ENCODE measurements around the gene GLIS1. TPM values are rescaled to one million over a fixed set of nuclear protein-coding genes. Genes with fewer than 3 reads are reported as not detected.

The GLIS1 gene
- total and polyA plus RNA-seq, 2 of the 8 experiments (the other 6 are each of a cell fraction or from before 2014, with no cell fraction given): 0.15 to 0.22 TPM

GRCh38 chr1:53677486-53677885 lies 61.5 kb downstream of the GLIS1 start:
- Histone ChIP-seq H3K18ac (ENCODE audit: extremely low read depth, low read length) (no peak overlapping the region), H3K4ac (replicated peaks; ENCODE audit: insufficient read length, low read depth, low read length) (no peak overlapping the region), H2AK5ac (ENCODE audit: low read depth, low read length) (no peak overlapping the region), H3K9me3 (ENCODE audit: insufficient read depth in 2 of 2, low read depth in 1 of 2, low read length in 1 of 2) (no peaks in the 10 kb centered on the region), H4K20me1 (replicated peaks in 1 of 2; ENCODE audit: control insufficient read depth in 1 of 2, insufficient read depth in 2 of 2, low read length in 2 of 2) (no peaks in the 10 kb centered on the region), H4K8ac (ENCODE audit: extremely low read depth, insufficient read depth, low read length) (no peak overlapping the region), H2BK20ac (ENCODE audit: low read length) (no peak overlapping the region), H2AFZ (ENCODE audit: low read length) (no peak overlapping the region), H3K4me2 (ENCODE audit: insufficient read depth in 1 of 2, low read depth in 2 of 2, low read length in 2 of 2) (no peak overlapping the region), H3K27ac (ENCODE audit: low read depth, low read length) (no peak overlapping the region), H4K5ac (ENCODE audit: insufficient read length, low read depth, low read length) (no peak overlapping the region), H4K91ac (replicated peaks; ENCODE audit: insufficient read length, low read length) (no peak overlapping the region), H3K23me2 (ENCODE audit: low read depth, low read length) (no peaks in the 10 kb centered on the region), H3K27me3 (replicated peaks in 1 of 4; ENCODE audit: control insufficient read depth in 3 of 4, extremely low read depth in 1 of 4, insufficient read depth in 3 of 4, low read length in 3 of 4) (peaks cover 0 to 7% (median 4%) of the 10 kb centered on the region in 4 experiments; a peak in 3 of 7 replicates), H2BK12ac (ENCODE audit: low read depth, low read length) (no peak overlapping the region), H3K56ac (replicated peaks; ENCODE audit: insufficient read length, low read depth, low read length) (no peak overlapping the region), H2BK15ac (ENCODE audit: low read length) (no peak overlapping the region), H3K36me3 (ENCODE audit: control insufficient read depth in 2 of 4, insufficient read depth in 4 of 4, low read length in 3 of 4) (no peaks in the 10 kb centered on the region), H2BK5ac (ENCODE audit: low read depth, low read length) (no peak overlapping the region), H3K79me2 (ENCODE audit: control insufficient read depth in 1 of 2, insufficient read depth in 2 of 2, low read length in 2 of 2) (no peaks in the 10 kb centered on the region), H3K4me1 (replicated peaks in 1 of 4; ENCODE audit: control insufficient read depth in 3 of 4, insufficient read depth in 4 of 4, low read length in 3 of 4) (peaks cover 4 to 9% (median 8%) of the 10 kb centered on the region in 4 experiments; a peak in 6 of 7 replicates), H3K9ac (replicated peaks in 1 of 4; ENCODE audit: extremely low read depth in 1 of 4, low read depth in 3 of 4, low read length in 3 of 4) (no peak overlapping the region), H2BK120ac (replicated peaks; ENCODE audit: low read depth, low read length) (no peak overlapping the region), H3K23ac (ENCODE audit: insufficient read length) (no peak overlapping the region), H3K79me1 (ENCODE audit: low read depth, low read length) (no peaks in the 10 kb centered on the region; the same call in 1 of the 2 replicates), H3K14ac (ENCODE audit: insufficient read length) (no peak overlapping the region), H3K4me3 (ENCODE audit: extremely low read depth in 1 of 4, insufficient read depth in 2 of 4, low read depth in 3 of 4, low read length in 4 of 4) (no peak overlapping the region)
- WGBS, 2 experiments (ENCODE audit: extremely low coverage in 1 of 2, insufficient coverage in 1 of 2, insufficient read length in 1 of 2, insufficient replicate concordance in 2 of 2, low coverage in 1 of 2, low lambda C conversion rate in 2 of 2, missing lambda C conversion rate in 1 of 2): 94% methylated on average over 15 of the region's 15 CpGs; no CpG with 5 or more reads in 1 of the 2 experiments
- CTCF ChIA-PET (ENCODE audit: partially characterized antibody): interaction anchor here (0.7 to 1.2 kb wide), 3 partner anchors 23 to 62 kb away, joined by 3 read pairs; no protein-coding TSS in a partner anchor
- DNase-seq (ENCODE audit: low read depth in 1 of 2, low spot score in 2 of 2) (no peak), FAIRE-seq (no peak)
- POLR2A ChIA-PET (ENCODE audit: partially characterized antibody): no interaction called here
- TF ChIP-seq BCL11A (IDR thresholded peaks at IDR 0.05; ENCODE audit: low read depth in 2 of 2, low read length in 2 of 2) (no peak), MAFK (IDR thresholded peaks at IDR 0.05; ENCODE audit: low read depth, low read length) (no peak), GTF2F1 (IDR thresholded peaks at IDR 0.05; ENCODE audit: borderline replicate concordance, low read depth, low read length) (no peak), EGR1 (IDR thresholded peaks at IDR 0.05; ENCODE audit: borderline replicate concordance, low read depth, low read length) (no peak), RFX5 (IDR thresholded peaks at IDR 0.05; ENCODE audit: borderline replicate concordance, low read depth, low read length) (no peak), YY1 (IDR thresholded peaks at IDR 0.05; ENCODE audit: low read depth, low read length) (no peak), NANOG (IDR thresholded peaks at IDR 0.05; ENCODE audit: insufficient read depth, low read depth, low read length, poor library complexity, severe bottlenecking) (no peak), SIN3A (conservative IDR thresholded peaks at IDR 0.05 in 1 of 2, IDR thresholded peaks at IDR 0.05 in 1 of 2; ENCODE audit: low read depth in 1 of 2, low read length in 2 of 2) (no peak), SAP30 (IDR thresholded peaks at IDR 0.05; ENCODE audit: insufficient read depth, insufficient replicate concordance, low read length) (no peak), KDM4A (IDR thresholded peaks at IDR 0.05; ENCODE audit: low read depth, low read length, severe bottlenecking) (no peak), POLR2AphosphoS5 (IDR thresholded peaks at IDR 0.05; ENCODE audit: low read depth, low read length) (no peak), USF2 (IDR thresholded peaks at IDR 0.05; ENCODE audit: low read length) (no peak), TCF12 (IDR thresholded peaks at IDR 0.05; ENCODE audit: low read depth, low read length) (no peak)

Data from H1 (cell line).